ENCODE measurements around the gene OTUD4.
A peak's percentile ranks its signal among the peaks of the same experiment; 100 is the strongest.

OTUD4 gene

GRCh38 chr4:145130130-145130529, 50.3 kb downstream of the OTUD4 start:
- FAIRE-seq (no peak), DNase-seq (ENCODE audit: insufficient read length, low spot score) (no peak)

DNA sequence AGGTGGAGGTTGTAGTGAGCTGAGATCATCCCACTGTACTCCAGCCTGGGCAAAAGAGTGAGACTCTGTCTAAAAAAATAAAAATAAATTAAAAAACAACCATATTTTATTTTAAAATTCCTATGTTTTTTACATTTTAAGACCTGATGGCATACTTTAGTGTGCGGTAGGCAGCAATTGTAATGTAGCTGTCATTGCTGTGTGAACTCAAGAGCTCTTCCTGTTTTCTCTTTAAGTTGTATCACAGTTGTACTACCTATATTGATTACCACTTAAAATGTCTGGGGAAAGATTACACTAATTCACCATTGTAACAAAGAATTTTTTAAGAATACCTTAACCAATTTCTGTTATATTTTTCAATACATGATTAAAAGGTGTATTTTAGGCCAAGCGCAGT, 55.0 kb downstream of the OTUD4 start:
- DNase-seq (ENCODE audit: insufficient read length, low spot score) = no peak
- no peak for FAIRE-seq

DNA sequence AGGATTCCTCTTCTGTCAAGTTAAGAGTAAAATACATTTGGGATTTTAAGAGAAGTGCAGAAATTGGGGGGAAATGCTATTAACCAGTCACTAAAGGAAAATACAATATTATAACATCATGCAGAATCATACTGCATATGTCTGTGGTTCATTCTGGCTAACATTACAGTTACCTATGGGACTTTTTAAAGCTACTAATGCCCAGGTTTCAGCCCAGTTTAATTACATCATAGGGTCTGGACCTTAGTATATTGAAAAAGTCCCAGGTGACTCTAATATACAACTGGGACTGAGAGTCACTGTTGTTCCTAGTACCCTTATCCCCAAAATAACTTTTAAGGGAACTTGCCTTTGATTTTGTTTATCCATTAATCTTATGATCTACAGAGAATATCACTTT, 72.3 kb downstream of the OTUD4 start:
- no peak for FAIRE-seq
- no peak for DNase-seq (ENCODE audit: insufficient read length, low spot score)

DNA sequence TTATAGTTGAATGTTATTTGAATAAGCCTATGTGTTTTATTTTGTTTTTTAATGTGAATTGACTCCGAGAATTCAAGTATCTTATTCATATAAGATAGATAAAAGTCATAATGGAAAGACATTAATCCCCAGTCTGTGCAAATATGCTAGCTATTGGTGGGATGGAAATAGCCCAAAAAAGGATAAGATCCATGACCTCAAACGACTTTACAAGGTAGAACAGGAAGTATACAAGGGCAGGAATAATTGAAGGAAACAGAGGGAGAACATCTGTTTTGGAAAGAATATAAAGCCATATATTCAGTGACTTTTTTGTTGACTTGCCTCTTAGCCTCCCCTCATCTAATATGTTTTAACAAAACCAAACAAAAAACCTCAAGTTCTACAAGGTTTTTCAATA, 73.3 kb downstream of the OTUD4 start:
- FAIRE-seq = no peak
- DNase-seq (ENCODE audit: insufficient read length, low spot score) = no peak

GRCh38 chr4:145103496-145103895, 76.9 kb downstream of the OTUD4 start:
- FAIRE-seq (no peak), DNase-seq (ENCODE audit: insufficient read length, low spot score) (no peak)

DNA sequence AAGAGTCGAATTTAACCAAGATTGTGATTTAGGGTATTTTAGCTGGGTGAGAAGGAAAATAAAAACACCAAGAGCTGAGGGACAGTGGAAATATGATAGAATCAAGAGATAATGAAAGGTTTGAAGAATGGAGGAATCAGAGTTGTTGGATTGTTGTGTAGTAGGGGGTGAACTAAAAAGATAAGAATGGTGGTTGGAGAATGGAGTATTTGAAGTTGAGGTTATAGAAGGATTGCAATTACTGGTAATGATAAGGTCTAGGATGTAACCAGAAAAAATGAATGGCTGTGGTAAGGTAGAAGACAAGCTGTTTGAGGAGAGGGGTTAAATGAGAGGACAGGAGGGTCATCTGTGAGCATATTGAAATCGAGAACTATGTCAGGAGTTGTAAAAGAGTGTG, 77.8 kb downstream of the OTUD4 start:
- no peak for DNase-seq (ENCODE audit: insufficient read length, low spot score)
- FAIRE-seq = no peak

GRCh38 chr4:145101091-145101490, 79.3 kb downstream of the OTUD4 start:
- no peak for DNase-seq (ENCODE audit: insufficient read length, low spot score)
- no peak for FAIRE-seq

DNA sequence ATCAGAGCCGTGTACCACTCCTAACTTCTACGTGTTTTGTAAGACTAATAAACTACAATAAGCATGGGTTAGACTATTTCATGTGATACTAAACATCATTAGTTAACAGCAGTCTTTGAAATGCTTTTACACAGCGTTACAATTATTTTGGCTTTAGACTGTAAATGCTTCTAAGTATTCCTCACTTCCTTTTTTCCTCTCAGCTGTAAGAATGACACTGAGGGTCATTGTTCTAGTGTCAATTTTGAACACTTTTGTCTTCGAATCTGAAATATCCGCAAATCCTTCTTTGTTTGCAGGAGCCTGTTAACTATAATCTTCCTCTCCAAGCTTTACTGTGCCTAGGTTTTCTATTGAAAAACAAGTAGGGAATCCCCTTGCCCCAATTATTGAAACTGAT, 80.7 kb downstream of the OTUD4 start:
- FAIRE-seq (no peak), DNase-seq (ENCODE audit: insufficient read length, low spot score) (no peak)

- DNase-seq (ENCODE audit: insufficient read length, low spot score) (no peak), FAIRE-seq (no peak)
Measured at GRCh38 chr4:145098675-145099037, 81.7 kb downstream of the OTUD4 start.

- FAIRE-seq = peak; percentile 99
- DNase-seq (ENCODE audit: insufficient read length, low spot score) = peak; percentile 64
Measured at GRCh38 chr4:145097821-145098674, 82.3 kb downstream of the OTUD4 start, which contains the start of the genes ABCE1 and ANAPC10. Gene ABCE1, plus strand, starts transcription at chr4:145098311. Its CDS starts 6,102 bp downstream, at chr4:145104413. Gene ANAPC10, minus strand, starts transcription at chr4:145098196. Its CDS starts 2,097 bp downstream, at chr4:145096099.

DNA sequence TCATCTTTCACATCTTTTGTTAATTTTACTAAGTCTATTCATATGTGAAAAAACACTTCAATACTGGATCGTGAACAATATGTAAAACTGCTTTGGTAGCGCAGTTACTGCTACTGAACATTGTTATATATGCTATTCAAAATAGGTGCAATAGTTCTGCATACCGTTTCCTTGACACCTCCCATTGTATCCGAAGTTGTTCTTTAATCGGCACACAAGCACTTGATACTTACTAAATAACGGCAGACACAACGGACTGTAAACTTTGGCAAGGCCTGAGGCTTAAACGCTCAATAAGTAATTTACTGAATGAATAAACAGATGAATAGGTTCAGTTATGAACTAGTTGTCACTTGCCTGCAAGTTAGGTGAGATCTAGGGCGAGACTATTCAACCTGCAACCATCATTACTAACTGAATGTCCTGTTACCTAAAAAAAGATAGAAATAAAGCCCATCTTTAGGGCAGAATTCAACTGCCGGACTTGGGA, 83.0 kb downstream of the OTUD4 start:
- DNase-seq (ENCODE audit: insufficient read length, low spot score) = no peak
- FAIRE-seq = peak; percentile 57

- no peak for DNase-seq (ENCODE audit: insufficient read length, low spot score)
- FAIRE-seq = no peak
Measured at GRCh38 chr4:145093638-145094037, 86.8 kb downstream of the OTUD4 start.

GRCh38 chr4:145090380-145090779, 90.0 kb downstream of the OTUD4 start:
- FAIRE-seq (no peak), DNase-seq (ENCODE audit: insufficient read length, low spot score) (no peak)

DNA sequence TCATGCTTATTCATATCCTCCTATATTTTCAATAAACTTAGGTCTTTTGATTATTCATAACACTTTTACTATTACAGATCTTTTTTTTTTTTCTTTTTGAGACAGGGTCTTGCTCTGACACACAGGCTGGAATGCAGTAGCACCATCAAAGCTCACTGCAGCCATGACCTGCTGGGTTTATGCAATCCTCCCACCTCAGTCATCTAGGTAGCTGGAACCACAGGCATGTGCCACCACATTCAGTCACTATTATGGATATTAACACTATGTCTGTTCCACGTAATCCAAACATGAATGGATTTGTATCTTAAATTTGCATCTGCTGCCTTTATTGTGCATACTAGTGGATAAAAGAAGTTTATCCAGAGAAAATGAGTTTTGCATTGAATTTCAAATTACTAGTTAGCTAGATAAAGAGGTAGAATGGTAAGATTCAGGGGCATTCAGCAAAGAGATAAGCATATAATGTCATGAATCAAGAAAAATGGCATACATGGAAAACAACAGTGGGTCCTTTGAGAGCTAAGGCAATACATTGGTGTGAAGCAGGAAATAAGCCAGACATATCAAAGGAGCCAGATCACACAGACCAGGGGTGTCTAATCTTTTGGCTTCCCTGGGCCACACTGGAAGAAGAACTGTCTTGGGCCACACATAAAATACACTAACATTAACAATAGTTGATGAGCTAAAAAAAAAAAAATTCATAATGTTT, 96.3 kb downstream of the OTUD4 start:
- FAIRE-seq = no peak

More for the DNA sequence above, 96.3 kb downstream of the OTUD4 start:
- DNase-seq (ENCODE audit: insufficient read length, low spot score) = no peak
